GM21737 (cell line): ENCODE results near the gene GGT5.
"Not testable (repeated sequence)": the region's sequence is repeated elsewhere in the genome, so short reads cannot be mapped to it uniquely, and the experiment has no call there.

ENCODE experiments used
- ATAC-seq: cut with Tn5 transposase; IDR thresholded peaks from one replicate; pipeline ENCODE4 v1.9.1; 2021; ENCODE audit warnings: mild to moderate bottlenecking, moderate library complexity; ENCODE audit not compliant: unreplicated experiment

Gene GGT5

DNA sequence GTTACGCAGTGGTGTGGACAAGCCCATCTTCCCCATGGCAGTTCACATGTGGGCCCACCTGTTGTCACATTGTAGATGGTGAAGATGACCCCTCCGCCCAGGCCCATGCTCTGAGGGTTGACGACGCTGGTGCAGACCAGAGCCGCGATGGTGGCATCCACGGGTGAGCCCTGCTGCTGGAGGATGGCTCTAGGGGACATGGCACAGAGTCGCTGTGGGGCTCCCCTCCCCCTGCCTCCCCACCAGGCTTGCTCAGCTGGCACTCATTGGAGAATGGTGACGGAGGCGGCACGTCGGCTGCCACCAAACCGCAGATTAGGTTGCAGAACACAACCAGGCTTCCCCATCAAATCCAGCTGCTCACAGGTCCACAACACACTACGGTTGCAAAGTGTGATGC is 11.1 kb downstream of the GGT5 start:
- ATAC-seq, result no peak

DNA sequence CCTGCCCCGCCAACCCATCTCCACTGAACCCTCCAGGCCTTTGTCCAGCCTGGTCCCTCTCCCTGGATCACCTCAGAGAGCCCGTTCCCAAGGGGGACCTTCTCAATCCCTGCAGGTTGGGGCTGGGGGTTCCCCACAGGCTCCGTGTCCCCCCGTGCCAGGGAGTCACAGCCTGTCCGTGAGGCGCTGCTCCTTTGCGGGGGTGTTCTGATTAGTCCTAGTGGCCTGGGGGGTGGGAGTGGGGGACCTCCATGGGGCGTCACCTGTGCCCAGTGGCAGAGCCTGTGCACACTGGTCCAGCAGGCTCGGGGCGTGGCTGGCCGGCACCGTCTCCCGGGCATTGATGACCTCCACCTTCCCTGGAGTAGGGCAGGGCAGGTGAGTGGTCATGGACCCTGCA is 11.6 kb downstream of the GGT5 start:
- ATAC-seq, result no peak

DNA sequence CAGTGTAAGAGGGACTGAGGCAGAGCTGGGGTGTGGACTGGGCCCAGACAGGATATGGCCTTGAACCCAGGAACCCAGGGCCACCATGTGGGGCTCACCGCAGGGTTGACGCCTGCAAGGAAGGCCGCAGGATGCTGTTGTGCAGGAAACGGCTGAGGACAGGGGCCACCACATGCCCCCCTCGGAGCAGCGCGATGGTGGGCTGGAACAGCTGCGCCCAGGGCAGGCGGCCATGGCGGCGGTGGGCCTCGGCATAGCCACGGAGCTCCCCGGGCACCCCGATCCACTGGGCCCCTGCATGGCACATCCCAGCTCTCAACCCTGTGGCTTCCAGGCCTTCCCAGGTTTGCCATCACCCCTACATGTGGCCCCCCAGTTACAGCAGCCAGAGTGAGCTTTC is 12.2 kb downstream of the GGT5 start:
- no peak for ATAC-seq

DNA sequence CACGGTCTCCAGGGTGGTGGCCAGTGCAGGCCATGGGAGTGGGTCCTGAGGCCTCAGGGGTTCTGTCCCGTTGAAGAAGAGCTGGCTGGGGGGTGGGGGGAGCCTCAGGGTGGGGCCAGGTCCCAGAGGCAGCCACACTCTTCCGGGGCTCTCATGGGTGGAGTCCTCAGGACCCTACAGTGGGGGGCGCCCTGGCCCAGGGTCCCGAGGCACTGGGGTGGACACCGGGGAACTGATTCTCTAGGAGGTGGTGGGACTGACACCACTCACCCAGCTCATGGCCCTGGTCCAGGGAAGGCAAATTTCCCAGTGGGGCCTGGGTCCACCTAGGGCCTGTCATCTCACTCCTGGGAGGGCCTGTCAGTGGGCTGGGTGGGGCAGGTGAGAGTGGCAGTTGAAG is 12.8 kb downstream of the GGT5 start:
- ATAC-seq, result no peak

DNA sequence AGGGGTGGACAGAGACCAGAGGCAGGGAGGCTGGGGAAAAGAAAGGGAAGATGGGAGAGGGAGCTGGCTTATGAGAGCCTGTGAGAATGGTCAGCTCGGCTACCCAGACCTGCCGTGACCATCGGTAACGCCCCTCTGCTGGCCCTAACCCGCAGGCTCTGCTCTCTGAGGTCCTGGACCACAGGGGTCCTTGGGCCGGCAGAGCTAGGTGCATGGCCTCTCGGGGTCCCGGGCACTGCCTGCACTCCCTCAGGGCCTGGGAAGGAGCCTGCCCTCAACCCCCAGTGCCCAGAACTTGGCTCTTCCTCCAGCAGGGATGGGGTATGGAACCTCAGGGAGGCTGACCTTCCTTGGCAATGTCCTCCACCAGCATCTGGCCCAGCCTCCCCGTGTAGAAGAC is 13.2 kb downstream of the GGT5 start:
- ATAC-seq, result no peak

DNA sequence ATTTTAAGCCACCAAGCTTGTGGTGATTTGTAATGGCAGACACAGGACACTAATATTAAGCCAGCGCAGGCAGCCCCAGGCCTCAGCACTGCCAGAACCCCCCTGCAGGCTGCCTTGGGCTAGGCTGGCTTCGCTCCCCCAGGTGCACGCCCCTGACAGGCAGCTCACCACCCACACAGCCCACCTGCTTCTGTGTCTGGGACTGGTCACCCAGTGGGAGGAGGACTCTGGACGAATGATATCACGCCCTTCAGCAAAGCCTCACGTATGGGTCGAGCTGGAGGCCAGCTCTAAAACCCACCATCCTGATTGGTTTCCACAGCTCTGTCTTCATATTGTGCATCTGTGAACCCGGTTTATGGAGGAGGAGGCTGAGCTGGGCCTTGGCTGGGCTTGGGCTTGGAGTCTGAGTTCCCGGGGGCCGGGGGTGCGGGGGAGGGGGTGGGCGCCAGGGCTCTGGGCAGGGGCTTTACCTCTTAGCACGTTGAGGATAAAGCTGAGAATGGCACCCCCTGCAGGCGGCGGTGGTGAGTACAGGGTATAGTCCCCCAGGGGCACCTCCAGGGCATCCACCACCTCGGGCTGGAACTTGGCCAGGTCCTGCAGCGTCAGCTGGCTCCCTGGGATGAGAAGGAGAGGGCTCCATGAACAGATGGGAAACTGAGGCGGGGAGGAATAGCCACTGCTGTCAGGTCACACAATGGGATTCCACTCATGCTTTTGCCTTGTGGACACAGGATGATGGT is 13.8 kb downstream of the GGT5 start:
- no peak for ATAC-seq

DNA sequence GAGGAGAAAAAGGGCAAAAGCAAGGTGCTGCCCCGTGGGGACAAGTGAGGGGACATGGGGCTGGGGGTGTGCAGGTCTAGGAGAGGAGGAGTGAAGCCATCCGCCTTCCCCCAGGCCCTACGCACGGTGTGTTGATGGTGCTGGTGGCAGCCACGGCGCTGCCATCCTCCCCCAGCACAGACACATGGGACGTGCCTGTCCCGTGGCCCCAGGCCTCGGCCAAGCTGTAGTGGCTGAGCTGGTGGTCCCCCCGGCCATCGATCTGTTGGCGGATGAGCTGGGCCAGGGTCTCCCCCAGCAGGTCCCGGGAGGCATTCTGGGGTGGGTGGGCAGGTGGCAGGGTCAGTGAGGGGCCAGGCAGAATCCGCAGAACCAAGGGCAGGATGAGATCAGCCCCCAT is 18.9 kb downstream of the GGT5 start:
- no peak for ATAC-seq

DNA sequence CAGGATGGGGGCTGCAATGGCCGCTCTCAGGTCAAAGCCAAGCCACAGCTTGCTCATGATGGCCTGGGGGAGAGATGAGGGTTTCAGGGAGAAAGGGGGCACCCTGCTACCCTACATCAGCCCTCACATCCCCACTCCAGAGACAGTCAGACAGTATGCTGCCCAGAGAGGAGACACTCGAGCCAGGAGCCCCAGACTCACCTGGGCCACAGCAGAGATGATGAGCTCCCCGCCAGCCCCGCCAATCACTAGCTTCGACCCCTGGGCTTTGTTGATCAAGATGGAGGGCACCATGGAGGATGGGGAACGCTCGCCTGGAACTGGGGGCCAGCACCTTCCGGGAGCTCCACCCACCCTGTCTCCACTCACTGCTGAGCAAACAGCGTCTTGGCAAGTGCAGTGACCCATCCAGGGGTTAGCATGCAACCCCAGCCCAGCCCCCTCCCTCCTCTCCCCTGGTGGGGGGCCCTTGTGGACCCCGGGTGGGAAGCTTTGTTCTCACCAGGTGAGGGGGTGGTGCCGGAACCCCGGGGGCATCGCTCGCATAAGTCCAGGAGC is 19.8 kb downstream of the GGT5 start:
- ATAC-seq, result no peak

DNA sequence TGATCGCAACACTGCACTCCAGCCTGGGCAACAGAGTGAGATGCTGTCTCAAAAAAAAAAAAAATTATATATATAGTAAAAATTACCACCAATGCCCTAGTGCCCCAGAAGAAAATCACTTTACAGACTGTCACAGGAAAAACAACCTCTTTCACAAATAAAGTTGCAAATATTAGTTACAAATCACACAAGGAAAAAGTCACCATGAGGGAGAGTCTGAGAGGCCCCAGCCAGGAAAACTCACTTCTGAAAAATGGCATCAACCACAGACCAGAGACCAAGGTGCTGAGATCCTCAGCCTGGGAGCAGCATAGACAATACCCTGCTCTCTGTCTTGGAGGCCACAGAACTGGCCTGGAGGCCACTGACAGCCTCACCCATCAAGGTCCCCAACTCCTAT is 20.4 kb downstream of the GGT5 start:
- no peak for ATAC-seq

DNA sequence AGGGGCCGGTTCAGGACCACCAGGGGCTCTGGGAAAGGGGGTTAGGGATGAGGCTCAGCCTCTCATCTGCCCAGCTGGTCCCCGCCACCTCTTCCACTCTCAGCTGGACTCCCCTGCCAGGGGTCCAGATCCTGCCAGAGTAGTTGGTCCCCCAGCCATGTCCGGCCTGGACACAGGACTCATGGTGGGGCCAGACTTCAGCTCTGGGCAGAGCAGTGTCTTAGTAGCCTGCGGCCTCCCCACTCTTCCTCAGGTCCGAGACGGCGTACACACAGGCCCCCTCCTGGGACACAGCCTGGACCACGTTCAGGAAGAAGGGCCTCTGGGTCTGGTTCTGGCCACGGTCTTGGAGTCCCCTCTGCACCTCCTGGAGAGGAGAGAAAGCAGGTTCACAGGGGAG is 25.1 kb downstream of the GGT5 start:
- ATAC-seq, result no peak

DNA sequence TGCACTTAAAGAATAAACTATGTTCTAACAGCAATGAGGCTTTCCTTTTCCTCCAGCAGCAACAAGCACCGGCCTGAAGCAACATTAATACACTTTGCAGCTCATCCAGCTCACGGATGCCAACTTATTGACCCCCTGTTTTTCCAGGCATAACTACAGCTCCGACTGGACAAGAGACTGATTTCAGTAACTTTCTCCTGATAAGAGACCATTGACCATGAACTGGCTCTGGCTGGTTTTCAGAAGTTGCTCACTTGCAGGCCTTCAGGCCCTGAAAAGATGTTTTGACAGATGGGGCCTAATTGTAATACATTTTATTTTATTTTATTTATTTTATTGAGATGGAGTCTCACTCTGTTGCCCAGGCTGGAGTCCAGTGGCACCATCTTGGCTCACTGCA is 27.5 kb downstream of the GGT5 start:
- ATAC-seq, result no peak

DNA sequence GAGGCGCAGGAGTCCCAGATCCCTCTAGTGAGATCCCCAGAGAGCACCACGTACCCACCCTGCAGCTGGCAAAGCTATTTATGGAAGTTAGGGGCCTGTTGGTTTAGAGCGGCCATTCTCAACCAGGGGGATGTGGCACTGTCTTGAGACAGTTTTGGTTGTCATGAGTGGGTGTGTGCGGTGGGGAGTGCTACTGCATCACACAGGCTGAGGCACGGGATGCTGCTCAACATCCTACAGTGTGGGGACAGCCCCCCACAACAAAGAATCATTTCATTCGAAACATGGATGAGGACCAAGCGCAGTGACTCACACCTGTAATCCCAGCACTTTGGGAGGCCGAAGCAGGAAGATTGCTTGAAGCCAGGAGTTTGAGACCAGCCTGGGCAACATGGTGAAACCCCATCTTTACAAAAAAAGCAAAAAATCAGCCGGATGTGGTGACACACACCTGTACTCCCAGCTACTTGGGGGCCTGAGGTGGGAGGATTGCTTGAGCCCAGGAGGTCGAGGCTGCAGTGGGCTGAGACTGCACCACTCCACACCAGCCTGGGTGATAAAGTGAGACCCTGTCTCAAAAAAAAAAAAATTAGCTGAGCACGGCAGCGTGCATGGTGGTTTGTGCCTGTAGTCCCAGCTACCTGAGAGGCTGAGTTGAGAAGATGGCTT is 28.2 kb downstream of the GGT5 start:
- no peak for ATAC-seq

DNA sequence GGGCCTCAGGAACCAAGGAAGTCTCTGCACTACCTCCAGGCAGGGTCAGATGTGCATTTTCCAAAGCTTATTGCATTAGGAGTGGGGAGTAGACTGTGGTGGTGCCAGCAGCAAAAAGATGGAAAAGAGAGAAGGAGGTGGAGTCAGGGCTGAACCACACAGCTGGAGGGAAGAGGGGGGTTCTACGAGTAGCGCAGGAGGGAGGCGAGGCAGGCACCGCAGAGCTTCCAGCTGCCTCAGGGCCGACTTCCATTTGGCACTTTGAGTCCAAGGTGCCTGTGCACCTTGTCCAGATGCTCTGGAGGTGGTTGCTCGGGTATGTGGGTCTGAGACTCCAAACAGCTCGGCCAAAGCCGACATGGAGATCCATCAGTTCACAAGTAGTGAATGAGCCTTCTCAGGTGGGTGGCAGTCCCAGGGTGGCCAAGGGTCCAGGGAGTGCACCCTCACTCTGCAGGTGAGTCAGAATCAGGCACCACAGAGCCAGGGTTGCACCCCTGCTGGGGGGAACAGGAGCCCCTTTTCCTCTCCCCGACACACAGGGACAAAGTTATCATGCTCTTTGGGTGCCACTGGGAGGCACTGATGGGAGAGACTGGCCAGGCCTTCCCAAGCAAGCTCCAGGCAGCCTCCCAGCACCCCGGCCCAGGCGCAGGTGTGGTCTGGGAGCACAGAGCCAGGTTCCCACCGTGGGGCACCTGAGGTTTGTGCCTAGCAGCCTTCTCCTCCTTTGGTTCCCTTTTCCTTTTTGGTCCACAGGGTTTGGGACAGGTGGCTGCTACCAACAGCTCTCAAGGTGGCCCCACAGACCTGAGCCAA is 30.2 kb downstream of the GGT5 start:
- ATAC-seq, result no peak

DNA sequence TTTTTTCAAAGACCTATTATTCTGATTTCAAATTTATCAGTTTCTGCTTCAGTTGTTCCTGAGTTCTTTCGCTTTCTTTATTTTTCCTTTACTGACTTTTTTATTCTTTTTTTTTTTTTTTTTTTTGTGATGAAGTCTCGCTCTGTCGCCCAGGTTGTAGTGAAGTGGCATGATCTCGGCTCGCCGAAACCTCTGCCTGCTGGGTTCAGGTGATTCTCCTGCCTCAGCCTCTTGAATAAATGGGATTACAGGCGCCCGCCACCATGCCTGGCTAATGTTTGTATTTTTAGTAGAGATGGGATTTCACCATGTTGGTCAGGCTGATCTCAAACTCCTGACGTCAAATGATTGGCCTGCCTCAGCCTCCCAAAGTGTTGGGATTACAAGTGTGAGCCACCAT is 31.8 kb downstream of the GGT5 start:
- ATAC-seq, result not testable (repeated sequence)

DNA sequence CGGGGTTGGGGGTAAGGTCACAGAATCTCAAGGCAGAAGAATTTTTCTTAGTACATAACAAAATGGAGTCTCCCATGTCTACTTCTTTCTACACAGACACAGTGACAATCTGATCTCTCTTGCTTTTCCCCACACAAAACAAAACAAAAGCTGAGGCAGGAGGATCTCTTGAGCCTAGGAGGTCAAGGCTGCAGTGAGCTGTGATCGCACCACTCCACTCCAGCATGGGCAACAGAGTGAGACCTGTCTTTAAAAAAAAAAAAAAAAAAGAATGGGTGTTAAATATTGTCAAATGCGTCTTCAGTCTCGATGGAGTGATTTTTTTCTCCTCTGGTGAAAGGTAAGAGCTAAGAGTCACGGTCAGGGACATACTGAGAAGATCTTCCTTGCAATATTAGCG is 33.2 kb downstream of the GGT5 start:
- not testable (repeated sequence) for ATAC-seq

DNA sequence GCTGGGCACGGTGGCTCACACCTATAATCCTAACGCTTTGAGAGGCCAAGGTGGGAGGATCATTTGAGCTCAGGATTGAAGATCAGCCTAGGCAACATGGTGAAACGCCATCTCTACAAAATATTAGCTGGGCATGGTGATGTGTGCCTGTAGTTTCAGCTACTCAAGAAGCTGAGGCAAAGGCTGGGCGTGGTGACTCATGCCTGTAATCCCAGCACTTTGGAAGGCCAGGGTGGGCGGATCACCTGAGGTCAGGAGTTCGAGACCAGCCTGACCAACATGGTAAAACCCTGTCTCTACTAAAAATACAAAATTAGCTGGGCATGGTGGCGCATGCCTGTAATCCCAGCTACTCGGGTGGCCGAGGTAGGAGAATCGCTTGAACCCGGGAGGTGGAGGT is 34.5 kb downstream of the GGT5 start:
- ATAC-seq, result not testable (repeated sequence)

DNA sequence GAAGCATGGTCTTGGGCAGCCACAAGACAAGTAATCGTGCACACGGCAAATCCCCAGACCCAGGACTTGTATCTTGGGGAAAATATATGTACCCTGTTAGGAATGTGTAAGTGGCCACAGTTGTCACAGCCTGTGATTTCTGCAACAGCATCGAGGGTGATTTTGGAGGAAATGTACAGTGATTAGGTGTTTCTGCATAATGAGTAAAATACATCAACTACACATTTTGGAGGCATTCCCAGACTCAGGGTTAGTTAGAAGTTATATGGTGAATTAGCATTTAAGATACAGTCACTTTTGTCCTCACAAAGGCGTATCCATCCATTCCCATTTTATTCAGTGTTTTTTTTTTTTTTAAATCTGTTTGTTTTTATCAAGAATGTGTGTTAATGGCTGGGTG is 35.2 kb downstream of the GGT5 start:
- ATAC-seq, result no peak

DNA sequence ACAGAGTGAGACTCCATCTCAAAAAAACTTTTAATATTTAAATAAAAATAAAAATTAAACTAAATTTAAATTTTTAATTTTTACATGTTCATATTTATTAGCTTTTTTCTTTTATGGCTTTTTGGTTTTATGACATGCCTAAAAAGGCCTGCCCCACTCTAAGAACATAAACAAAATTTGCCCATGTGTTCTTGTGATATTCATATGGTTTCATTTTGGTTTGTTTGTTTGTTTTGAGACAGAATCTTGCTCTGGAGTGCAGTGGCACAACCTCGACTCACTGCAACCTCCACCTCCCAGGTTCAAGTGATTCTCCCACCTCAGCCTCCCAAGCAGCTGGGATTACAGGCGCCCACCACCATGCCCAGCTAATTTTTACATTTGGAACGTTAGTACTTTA is 35.9 kb downstream of the GGT5 start:
- no peak for ATAC-seq

DNA sequence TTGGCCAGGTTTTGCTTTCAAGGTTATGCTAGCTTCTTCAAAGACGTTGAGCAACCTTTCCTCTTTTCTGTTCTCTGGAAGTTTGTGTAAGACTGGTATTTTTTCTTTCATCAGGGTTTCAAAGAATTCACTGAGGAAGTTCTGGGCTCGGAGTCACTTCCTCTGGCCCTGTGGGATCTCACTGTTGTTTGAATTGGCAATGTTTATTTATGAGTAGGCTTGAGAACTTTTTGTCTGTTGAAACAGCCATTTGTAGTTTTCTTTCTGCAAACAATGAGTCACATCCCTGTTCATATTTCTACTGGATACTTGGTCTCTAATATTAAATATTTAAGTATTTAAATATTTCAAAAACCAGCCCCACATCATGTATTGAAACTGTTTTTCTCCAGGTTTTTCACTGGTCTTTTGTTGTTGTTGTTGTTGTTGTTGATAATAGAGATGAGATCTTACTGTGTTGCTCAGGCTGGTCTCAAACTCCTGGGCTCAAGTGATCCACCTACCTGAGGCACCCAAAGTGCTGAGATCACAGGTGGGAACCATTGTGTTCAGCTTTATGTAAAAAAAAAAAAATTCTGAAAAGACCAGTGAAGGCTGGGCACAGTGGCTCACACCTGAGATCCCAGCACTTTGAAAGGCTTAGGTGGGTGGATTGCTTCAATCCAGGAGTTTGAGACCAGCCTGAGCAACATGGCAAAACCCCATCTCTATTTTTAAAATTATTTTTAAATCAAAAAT is 36.7 kb downstream of the GGT5 start:
- no peak for ATAC-seq

DNA sequence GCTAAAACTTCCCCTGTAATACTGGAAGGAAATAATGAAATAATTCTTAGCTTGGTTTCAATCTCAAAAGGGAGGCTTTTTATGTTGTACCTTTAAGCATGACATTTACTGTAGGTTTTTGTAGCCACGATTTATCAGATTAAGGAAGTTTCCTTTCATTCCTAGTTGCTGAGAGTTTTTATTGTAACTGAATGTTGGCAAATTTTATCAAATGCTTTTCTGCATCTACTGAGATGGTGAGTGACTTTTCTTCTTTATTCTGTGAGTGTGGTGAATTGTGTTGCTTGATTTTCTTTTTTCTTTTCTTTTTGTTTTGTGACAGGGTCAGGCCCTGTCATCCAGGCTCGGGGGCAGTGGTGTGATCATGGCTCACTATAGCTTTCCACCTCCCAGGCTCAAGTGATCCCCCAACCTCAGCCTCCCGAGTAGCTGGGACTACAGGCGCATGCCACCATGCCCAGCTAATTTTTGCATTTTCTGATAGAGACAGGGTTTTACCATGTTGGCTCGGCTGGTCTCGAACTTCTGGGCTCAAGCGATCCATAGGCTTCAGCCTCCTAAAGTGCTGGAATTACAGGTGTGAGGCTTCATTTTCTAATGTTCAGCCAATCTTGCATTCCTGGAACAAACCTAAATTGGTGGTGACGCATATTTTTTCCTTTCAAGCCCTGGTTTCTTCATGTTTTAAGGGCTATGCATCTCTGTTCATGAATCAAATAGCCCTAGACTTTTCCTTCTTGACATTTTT is 37.4 kb downstream of the GGT5 start:
- no peak for ATAC-seq
